Measurements from ENCODE around the gene ELK1.
A peak's percentile ranks its signal among the peaks of the same experiment; 100 is the strongest.

ELK1 gene

GRCh38 chrX:47590984-47591383 is 59.4 kb downstream of the ELK1 start:
- Mint-ChIP-seq H3K27me3 (no peaks in the 10 kb centered on the region), H3K27ac (no peak overlapping the region), H3K36me3 (ENCODE audit: insufficient read depth) (no peaks in the 10 kb centered on the region), H3K9me3 (no peaks in the 10 kb centered on the region), H3K4me1 (ENCODE audit: low read depth in 2 of 2) (peaks cover 0 to 2% of the 10 kb centered on the region in 2 donors), H3K4me3 (no peak overlapping the region)
- ATAC-seq (replicated peaks) (no peak), DNase-seq (no peak)

- Mint-ChIP-seq H3K4me1 (ENCODE audit: low read depth in 2 of 2) (peaks cover 9 to 12% of the 10 kb centered on the region in 2 donors), H3K9me3 (no peaks in the 10 kb centered on the region), H3K36me3 (ENCODE audit: insufficient read depth) (peaks cover 4% of the 10 kb centered on the region), H3K4me3 (no peak overlapping the region), H3K27me3 (no peaks in the 10 kb centered on the region), H3K27ac (no peak overlapping the region)
- ATAC-seq (replicated peaks) = no peak
- no peak for DNase-seq
These were observed 62.2 kb downstream of the ELK1 start for GRCh38 chrX:47587906-47588735.

DNA sequence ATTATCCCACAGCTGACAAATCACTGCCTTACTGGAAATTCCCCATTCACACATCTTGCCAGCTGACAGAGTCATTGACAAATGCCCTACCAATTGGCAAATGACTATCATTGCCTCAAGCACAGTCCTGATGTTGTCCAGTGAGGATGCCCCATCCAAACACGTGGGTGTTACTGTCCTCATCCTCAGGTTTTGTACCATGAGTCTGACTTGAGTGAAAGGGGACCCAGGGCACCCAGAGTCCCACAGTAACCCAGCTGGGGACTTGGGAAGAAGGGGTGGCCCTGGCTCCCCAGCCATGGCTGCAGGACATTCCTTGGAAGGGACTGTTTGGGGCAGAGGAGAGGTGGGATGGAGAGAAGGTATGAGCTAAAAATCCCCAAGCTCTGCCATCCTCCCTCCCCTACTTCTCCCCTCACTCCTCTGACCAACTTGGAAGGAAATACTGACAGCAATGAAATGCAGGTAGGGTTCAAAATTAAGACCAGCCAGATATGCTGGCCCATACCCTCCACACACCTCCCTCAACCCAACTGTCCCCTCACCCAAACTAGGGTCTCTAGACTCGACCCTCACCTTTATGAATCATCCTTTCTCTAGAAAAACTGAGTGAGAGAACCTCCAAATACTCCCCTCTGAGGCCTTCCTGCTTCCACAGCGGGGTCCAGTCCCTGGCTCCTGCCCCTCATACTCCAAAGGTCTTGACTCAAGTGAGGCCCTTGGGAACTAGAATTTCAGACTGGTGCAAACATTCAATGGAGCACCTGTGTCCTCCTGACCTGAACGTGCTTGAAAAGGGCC is 63.1 kb downstream of the ELK1 start:
- Mint-ChIP-seq H3K27me3 (no peaks in the 10 kb centered on the region), H3K9me3 (no peaks in the 10 kb centered on the region), H3K36me3 (ENCODE audit: insufficient read depth) (peaks cover 7% of the 10 kb centered on the region), H3K4me3 (no peak overlapping the region), H3K27ac (no peak overlapping the region), H3K4me1 (ENCODE audit: low read depth in 2 of 2) (peaks cover 16 to 17% of the 10 kb centered on the region in 2 donors)
- ATAC-seq (replicated peaks) = no peak
- DNase-seq = no peak

DNA sequence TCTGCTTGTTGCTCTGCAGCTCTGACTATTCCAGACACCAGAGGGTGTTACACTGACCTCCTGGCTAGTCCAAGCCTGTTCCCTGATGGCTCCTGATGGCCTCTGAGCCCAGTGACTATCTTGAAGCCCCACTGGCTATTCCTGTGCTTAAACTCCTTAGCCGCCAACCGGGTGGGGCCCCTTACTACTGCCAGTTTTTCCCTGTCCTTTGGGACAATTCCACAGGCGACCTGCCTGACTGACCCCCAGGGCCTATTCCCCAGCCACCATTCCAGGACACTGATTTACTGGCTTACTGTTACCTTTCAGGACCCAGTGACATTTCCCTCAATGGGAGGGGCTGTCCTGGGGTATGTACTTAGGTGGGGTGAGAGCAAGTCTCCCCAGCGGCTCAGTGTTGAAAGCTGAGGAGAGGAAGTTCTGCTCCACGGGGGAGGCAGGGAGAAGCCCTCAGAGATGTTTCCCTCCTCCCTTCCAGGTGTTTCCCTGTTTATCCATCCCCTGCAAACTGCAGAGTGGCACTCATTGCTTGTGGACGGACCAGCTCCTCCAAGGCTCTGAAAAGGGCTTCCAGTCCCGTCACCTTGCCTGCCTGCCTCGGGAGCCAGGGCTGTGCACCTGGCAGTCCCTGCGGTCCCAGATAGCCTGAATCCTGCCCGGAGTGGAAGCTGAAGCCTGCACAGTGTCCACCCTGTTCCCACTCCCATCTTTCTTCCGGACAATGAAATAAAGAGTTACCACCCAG is 64.1 kb downstream of the ELK1 start:
- Mint-ChIP-seq H3K4me3 (no peak overlapping the region), H3K27me3 (no peaks in the 10 kb centered on the region), H3K9me3 (no peaks in the 10 kb centered on the region), H3K4me1 (ENCODE audit: low read depth in 2 of 2) (peaks cover 20 to 26% of the 10 kb centered on the region in 2 donors), H3K36me3 (ENCODE audit: insufficient read depth) (peaks cover 11% of the 10 kb centered on the region), H3K27ac (peak overlapping the region; percentile 14 to 57)
- no peak for ATAC-seq (replicated peaks)
- DNase-seq = no peak
